Astrocyte of the spinal cord (primary cell): ENCODE measurements around the gene KAT5.
A peak's percentile ranks its signal among the peaks of the same experiment; 100 is the strongest.

ENCODE experiments used
- DNase-seq: peaks from one replicate; pipeline ENCODE4 v3.0.0; 2011; ENCODE audit warnings: low read depth, low spot score
- H3K4me3 ChIP-seq: 2 replicates; pipeline ENCODE4 v1.5.1; 2011; ENCODE audit warnings: low read depth, mild to moderate bottlenecking, low read length, moderate library complexity
- in situ Hi-C: cut with HindIII; loops from 2 replicates; pipeline ENCODE4 v1.10.0; 2017; ENCODE audit warnings: low sequenced_read_pairs
- TF ChIP-seq, protein P1 (sequence below): IDR thresholded peaks from 2 replicates; pipeline ENCODE4 v1.5.1; 2012; ENCODE audit warnings: low read depth, mild to moderate bottlenecking, low read length, inconsistent platforms

Gene KAT5

DNA sequence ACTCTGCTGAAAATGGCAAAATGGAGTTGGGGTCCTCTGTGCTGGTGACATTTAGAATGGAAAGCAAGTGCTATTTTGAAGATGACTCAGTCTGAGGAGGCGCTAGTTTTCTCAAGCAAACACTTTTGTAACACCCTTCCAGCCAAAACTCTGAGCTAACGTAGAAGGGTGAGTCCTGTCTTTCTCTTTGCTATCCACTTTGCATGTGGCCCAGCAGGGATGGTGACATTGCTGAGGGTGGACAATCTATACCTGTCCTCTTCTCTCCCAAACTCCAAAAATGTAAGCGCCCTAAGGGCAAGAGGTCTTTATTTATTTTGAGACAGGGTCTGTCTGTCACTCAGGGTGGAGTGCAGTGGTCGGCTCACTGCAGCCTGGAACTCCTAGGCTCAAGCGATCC is 3.6 kb upstream of the KAT5 start:
- TF ChIP-seq, protein P1, sequence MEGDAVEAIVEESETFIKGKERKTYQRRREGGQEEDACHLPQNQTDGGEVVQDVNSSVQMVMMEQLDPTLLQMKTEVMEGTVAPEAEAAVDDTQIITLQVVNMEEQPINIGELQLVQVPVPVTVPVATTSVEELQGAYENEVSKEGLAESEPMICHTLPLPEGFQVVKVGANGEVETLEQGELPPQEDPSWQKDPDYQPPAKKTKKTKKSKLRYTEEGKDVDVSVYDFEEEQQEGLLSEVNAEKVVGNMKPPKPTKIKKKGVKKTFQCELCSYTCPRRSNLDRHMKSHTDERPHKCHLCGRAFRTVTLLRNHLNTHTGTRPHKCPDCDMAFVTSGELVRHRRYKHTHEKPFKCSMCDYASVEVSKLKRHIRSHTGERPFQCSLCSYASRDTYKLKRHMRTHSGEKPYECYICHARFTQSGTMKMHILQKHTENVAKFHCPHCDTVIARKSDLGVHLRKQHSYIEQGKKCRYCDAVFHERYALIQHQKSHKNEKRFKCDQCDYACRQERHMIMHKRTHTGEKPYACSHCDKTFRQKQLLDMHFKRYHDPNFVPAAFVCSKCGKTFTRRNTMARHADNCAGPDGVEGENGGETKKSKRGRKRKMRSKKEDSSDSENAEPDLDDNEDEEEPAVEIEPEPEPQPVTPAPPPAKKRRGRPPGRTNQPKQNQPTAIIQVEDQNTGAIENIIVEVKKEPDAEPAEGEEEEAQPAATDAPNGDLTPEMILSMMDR: no peak
- H3K4me3 ChIP-seq: no peak overlapping the region
- DNase-seq: no peak
- in situ Hi-C loops: no loop called here

DNA sequence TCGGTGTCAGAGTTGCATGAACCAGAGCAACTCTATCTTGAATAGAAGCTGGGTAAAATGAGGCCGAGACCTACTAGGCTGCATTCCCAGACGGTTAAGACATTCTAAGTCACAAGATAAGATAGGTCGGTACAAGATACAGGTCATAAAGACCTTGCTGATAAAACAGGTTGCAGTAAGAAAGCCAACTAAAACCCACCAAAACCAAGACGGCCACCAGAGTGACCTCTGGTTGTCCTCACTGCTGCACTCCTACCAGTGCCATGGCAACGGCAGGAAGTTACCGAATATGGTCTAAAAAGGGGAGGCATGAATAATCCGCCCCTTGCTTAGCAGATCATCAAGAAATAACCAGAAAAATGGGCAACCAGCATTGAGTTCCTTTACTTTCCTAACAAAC is 2.4 kb upstream of the KAT5 start:
- DNase-seq: no peak
- H3K4me3 ChIP-seq: no peak overlapping the region
- TF ChIP-seq, protein P1: no peak
- in situ Hi-C loops: no loop called here

GRCh38 chr11:65710421-65710820 is 1.6 kb upstream of the KAT5 start:
- in situ Hi-C loops: no loop called here
- TF ChIP-seq, protein P1: no peak
- no peak for DNase-seq
- no peak overlapping the region for H3K4me3 ChIP-seq

- H3K4me3 ChIP-seq: peak overlapping the region; percentile 83
- in situ Hi-C loops: no loop called here
- TF ChIP-seq, protein P1: no peak
- DNase-seq: no peak
These were observed 603 bp downstream of the KAT5 start for GRCh38 chr11:65712633-65713076.

GRCh38 chr11:65713212-65713969 is 1.3 kb downstream of the KAT5 start:
- TF ChIP-seq, protein P1: no peak
- DNase-seq: no peak
- in situ Hi-C loops: no loop called here
- H3K4me3 ChIP-seq: no peak overlapping the region

GRCh38 chr11:65714433-65714832 is 2.4 kb downstream of the KAT5 start:
- H3K4me3 ChIP-seq: no peak overlapping the region
- TF ChIP-seq, protein P1: no peak
- in situ Hi-C loops: no loop called here
- DNase-seq: no peak
